ENCODE measurements around the gene SCTR.

Gene SCTR

GRCh38 chr2:119523952-119524694 lies at the start of gene SCTR:
Gene SCTR (minus strand): TSS chr2:119524483. CDS start chr2:119524226, 257 bp downstream.
- DNase-seq = no peak

- DNase-seq = no peak
These were observed 43.0 kb upstream of the SCTR start for GRCh38 chr2:119567292-119567691.

- DNase-seq = no peak
These were observed 41.2 kb upstream of the SCTR start for GRCh38 chr2:119565481-119565880.

- no peak for DNase-seq
These were observed 29.5 kb upstream of the SCTR start for GRCh38 chr2:119553687-119554344.

GRCh38 chr2:119552902-119553301 lies 28.6 kb upstream of the SCTR start:
- DNase-seq = no peak

GRCh38 chr2:119550856-119551255 lies 26.6 kb upstream of the SCTR start:
- DNase-seq = no peak

GRCh38 chr2:119550346-119550745 lies 26.1 kb upstream of the SCTR start:
- no peak for DNase-seq

GRCh38 chr2:119549241-119549640 lies 25.0 kb upstream of the SCTR start:
- no peak for DNase-seq

GRCh38 chr2:119548516-119549120 lies 24.3 kb upstream of the SCTR start:
- no peak for DNase-seq

- no peak for DNase-seq
These were observed 22.1 kb upstream of the SCTR start for GRCh38 chr2:119546447-119546767.

GRCh38 chr2:119545754-119546446 lies 21.6 kb upstream of the SCTR start:
- no peak for DNase-seq

GRCh38 chr2:119544939-119545475 lies 20.7 kb upstream of the SCTR start:
- DNase-seq = no peak

- peak; percentile 55 for DNase-seq
These were observed 20.0 kb upstream of the SCTR start, which contains the start of gene CFAP221 for GRCh38 chr2:119544075-119544938. Gene CFAP221 (plus strand): TSS chr2:119544449. CDS start chr2:119546132, 1,683 bp downstream.

- no peak for DNase-seq
These were observed 17.2 kb upstream of the SCTR start for GRCh38 chr2:119541476-119541875.

- no peak for DNase-seq
These were observed 13.5 kb upstream of the SCTR start for GRCh38 chr2:119537792-119538191.

GRCh38 chr2:119536707-119537106 lies 12.4 kb upstream of the SCTR start:
- no peak for DNase-seq

GRCh38 chr2:119536211-119536610 lies 11.9 kb upstream of the SCTR start:
- no peak for DNase-seq

- DNase-seq = no peak
These were observed 9.3 kb upstream of the SCTR start for GRCh38 chr2:119533560-119533959.

- no peak for DNase-seq
These were observed 7.0 kb upstream of the SCTR start for GRCh38 chr2:119531292-119531691.

- DNase-seq = no peak
These were observed 3.7 kb upstream of the SCTR start for GRCh38 chr2:119527999-119528398.

GRCh38 chr2:119525614-119526013 lies 1.3 kb upstream of the SCTR start:
- no peak for DNase-seq

- DNase-seq = no peak
These were observed 816 bp downstream of the SCTR start for GRCh38 chr2:119523383-119523951.

Data from activated CD4-positive, alpha-beta T cell treated with anti-CD3 and anti-CD28 coated beads, Interleukin-2, Interleukin-6, amounts not matched to agents 100 ng/mL and 50 ng/mL, durations not matched to agents 16 hours and 8 hours (primary cell).